Measurements from ENCODE around the gene DPH5. TPM values are rescaled to one million over a fixed set of nuclear protein-coding genes. Genes with fewer than 3 reads are reported as not detected.
"Not testable (repeated sequence)": the region's sequence is repeated elsewhere in the genome, so short reads cannot be mapped to it uniquely, and the experiment has no call there.

DPH5 gene
- 14.2 and 38.8 TPM in 2 replicates for total RNA-seq

GRCh38 chr1:101025657-101026429 is at the start of gene DPH5:
DPH5 (minus strand) TSS chr1:101025784; CDS start chr1:101025443, 341 bp downstream.
- peak; percentile 66 for DNase-seq (ENCODE audit: low read depth)
- TF ChIP-seq, protein P1, sequence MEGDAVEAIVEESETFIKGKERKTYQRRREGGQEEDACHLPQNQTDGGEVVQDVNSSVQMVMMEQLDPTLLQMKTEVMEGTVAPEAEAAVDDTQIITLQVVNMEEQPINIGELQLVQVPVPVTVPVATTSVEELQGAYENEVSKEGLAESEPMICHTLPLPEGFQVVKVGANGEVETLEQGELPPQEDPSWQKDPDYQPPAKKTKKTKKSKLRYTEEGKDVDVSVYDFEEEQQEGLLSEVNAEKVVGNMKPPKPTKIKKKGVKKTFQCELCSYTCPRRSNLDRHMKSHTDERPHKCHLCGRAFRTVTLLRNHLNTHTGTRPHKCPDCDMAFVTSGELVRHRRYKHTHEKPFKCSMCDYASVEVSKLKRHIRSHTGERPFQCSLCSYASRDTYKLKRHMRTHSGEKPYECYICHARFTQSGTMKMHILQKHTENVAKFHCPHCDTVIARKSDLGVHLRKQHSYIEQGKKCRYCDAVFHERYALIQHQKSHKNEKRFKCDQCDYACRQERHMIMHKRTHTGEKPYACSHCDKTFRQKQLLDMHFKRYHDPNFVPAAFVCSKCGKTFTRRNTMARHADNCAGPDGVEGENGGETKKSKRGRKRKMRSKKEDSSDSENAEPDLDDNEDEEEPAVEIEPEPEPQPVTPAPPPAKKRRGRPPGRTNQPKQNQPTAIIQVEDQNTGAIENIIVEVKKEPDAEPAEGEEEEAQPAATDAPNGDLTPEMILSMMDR (conservative IDR thresholded peaks at IDR 0.05; ENCODE audit: low read depth, low read length) = no peak
- H3K4me3 ChIP-seq (ENCODE audit: low read depth, low read length) = peak within 1 kb of the TSS; percentile 69

- no peak overlapping the region for H3K4me3 ChIP-seq (ENCODE audit: low read depth, low read length)
- DNase-seq (ENCODE audit: low read depth) = no peak
- TF ChIP-seq, protein P1 (conservative IDR thresholded peaks at IDR 0.05; ENCODE audit: low read depth, low read length) = no peak
These were observed 48.3 kb upstream of the DPH5 start for GRCh38 chr1:101073836-101074235.

GRCh38 chr1:101071470-101071891 is 45.9 kb upstream of the DPH5 start:
- DNase-seq (ENCODE audit: low read depth) = peak; percentile 16
- TF ChIP-seq, protein P1 (conservative IDR thresholded peaks at IDR 0.05; ENCODE audit: low read depth, low read length) = no peak
- no peak overlapping the region for H3K4me3 ChIP-seq (ENCODE audit: low read depth, low read length)

GRCh38 chr1:101069158-101069557 is 43.6 kb upstream of the DPH5 start:
- no peak for DNase-seq (ENCODE audit: low read depth)
- TF ChIP-seq, protein P1 (conservative IDR thresholded peaks at IDR 0.05; ENCODE audit: low read depth, low read length) = no peak
- H3K4me3 ChIP-seq (ENCODE audit: low read depth, low read length) = no peak overlapping the region

DNA sequence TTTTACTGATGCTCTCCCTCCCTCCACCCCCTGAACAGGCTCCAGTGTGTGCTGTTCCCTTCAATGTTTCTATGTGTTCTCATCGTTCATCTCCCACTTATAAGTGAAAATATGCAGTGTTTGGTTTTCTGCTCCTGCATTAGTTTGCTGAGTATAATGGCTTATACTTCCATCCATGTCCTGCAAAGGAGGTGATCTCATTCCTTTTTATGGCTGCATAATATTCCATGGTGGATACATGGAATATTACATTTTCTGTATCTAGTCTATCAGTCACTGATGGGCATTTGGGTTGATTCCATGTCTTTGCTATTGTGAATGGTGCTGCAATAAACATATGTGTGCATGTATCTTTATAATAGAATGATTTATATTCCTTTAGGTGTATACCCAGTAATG is 41.4 kb upstream of the DPH5 start:
- not testable (repeated sequence) for H3K4me3 ChIP-seq (ENCODE audit: low read depth, low read length); DNase-seq (ENCODE audit: low read depth)

- DNase-seq (ENCODE audit: low read depth) = no peak
- TF ChIP-seq, protein P1 (conservative IDR thresholded peaks at IDR 0.05; ENCODE audit: low read depth, low read length) = no peak
- H3K4me3 ChIP-seq (ENCODE audit: low read depth, low read length) = no peak overlapping the region
These were observed 40.8 kb upstream of the DPH5 start for GRCh38 chr1:101066260-101066936.

DNA sequence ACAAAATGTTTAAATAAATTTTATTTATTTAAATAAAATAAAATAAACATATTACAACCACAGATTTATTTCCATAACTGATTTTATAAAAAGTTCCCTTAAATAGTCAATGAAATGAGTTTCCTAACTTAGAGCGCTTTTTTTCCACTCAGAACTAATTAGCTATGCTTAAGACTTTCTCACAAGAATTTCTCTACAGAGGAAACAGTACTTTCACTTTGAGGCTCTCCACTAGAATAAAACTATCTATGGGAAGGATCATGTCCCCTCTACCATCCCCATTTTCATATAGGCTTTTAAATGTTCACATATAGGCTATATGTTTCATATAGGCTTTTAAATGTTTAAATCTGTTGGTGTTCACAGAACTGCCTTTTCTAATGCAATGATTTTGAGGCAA is 40.0 kb upstream of the DPH5 start:
- TF ChIP-seq, protein P1 (conservative IDR thresholded peaks at IDR 0.05; ENCODE audit: low read depth, low read length) = no peak
- no peak for DNase-seq (ENCODE audit: low read depth)
- H3K4me3 ChIP-seq (ENCODE audit: low read depth, low read length) = no peak overlapping the region
